Right lobe of liver (tissue), 6 donors: Measurements from ENCODE around the gene MYOM3. TPM values are rescaled to one million over a fixed set of nuclear protein-coding genes. Genes with fewer than 3 reads are reported as not detected.
A peak's percentile ranks its signal among the peaks of the same experiment; 100 is the strongest.
"Not testable (repeated sequence)": the region's sequence is repeated elsewhere in the genome, so short reads cannot be mapped to it uniquely, and the experiment has no call there.

Experiments
- ATAC-seq, 4 donors: fragments of 200-7000 bp; cut with Tn5 transposase; one replicate each; pipeline ENCODE4 v1.9.1; 2020; ENCODE audit warnings: mild to moderate bottlenecking in 4 of 4, moderate library complexity in 4 of 4
- DNase-seq, 3 donors: peaks; one replicate each; pipeline ENCODE4 v3.0.0-alpha.2; 2020
- H3K27ac ChIP-seq, 3 donors: fragments of 200-600 bp; one replicate each; pipeline ENCODE4 v1.8.0; 2022
- H3K27me3 ChIP-seq, 2 donors: fragments of 200-600 bp; one replicate each; pipeline ENCODE4 v1.8.0; 2022
- H3K36me3 ChIP-seq, 4 donors: fragments of 200-600 bp; sonication (generic) in 1 of 4; one replicate each; pipeline versions ENCODE4 v1.5.1 to v1.8.0; 2017 to 2022; ENCODE audit warnings: control low read depth in 1 of 4
- H3K4me1 ChIP-seq, 4 donors: fragments of 200-600 bp; sonication (generic) in 1 of 4; one replicate each; pipeline versions ENCODE4 v1.5.1 to v1.8.0; 2017 to 2022; ENCODE audit warnings: control low read depth in 1 of 4
- H3K4me3 ChIP-seq, 3 donors: fragments of 200-600 bp; one replicate each; pipeline ENCODE4 v1.8.0; 2022
- H3K9me3 ChIP-seq, 4 donors: fragments of 200-600 bp; sonication (generic) in 1 of 4; one replicate each; pipeline versions ENCODE4 v1.5.1 to v1.8.0; 2017 to 2022; ENCODE audit warnings: control low read depth in 1 of 4
- POLR2A ChIP-seq: fragments of 450-650 bp; IDR thresholded peaks from one replicate; pipeline ENCODE4 v1.6.1; 2017; ENCODE audit warnings: antibody characterized with exemption, mild to moderate bottlenecking
- WGBS: methylation state at CpG from one replicate; pipeline ENCODE4 v1.1.6; 2018; ENCODE audit warnings: low coverage, low lambda C conversion rate; ENCODE audit not compliant: insufficient coverage; ENCODE audit errors: missing lambda C conversion rate; 5-methylcytosine and 5-hydroxymethylcytosine counted together
- intact Hi-C, 2 donors: fragments of 100-400 bp; cut with DNase I; formaldehyde crosslinking; loops; one replicate each; pipeline versions ENCODE4 v1.11.2 to v1.14.1; 2022
- total RNA-seq, 6 experiments: library from RNA; depleted of rRNA in 2 of 6; stranded (reverse); fragments of >200 nt in 2 of 6; fragmentation: NEBNext Ultra II Directional in 3 of 6; extraction: Animal tissue kit (Norgen Biotek cat#: 25700) in 3 of 6; gene quantifications; one replicate each; pipeline versions ENCODE4 v1.1.0 to v1.2.4, GENCODE V29; 2016 to 2023
- TF ChIP-seq, protein P1 (sequence below), 4 donors: fragments of 200-600 bp in 3 of 4; fragments of 450-650 bp in 1 of 4; IDR thresholded peaks; one replicate each; pipeline versions ENCODE4 v1.5.1 to v1.8.0; 2016 to 2022; ENCODE audit warnings: antibody characterized with exemption in 4 of 4, mild to moderate bottlenecking in 2 of 4
- donor health status: DM: no; HTN: yes; CAD: no.
- donor health status: DM: no; HTN: no; CAD: no.
- donor health status: DM: no; HTN: no; CAD: no.
- donor health status: DM: no; HTN: yes; CAD: no.
- donor health status: DM: no; HTN: yes; CAD: no.

MYOM3 gene
- total RNA-seq, 6 experiments from 2014 or later, result 0.04 to 0.37 (median 0.13) TPM

DNA sequence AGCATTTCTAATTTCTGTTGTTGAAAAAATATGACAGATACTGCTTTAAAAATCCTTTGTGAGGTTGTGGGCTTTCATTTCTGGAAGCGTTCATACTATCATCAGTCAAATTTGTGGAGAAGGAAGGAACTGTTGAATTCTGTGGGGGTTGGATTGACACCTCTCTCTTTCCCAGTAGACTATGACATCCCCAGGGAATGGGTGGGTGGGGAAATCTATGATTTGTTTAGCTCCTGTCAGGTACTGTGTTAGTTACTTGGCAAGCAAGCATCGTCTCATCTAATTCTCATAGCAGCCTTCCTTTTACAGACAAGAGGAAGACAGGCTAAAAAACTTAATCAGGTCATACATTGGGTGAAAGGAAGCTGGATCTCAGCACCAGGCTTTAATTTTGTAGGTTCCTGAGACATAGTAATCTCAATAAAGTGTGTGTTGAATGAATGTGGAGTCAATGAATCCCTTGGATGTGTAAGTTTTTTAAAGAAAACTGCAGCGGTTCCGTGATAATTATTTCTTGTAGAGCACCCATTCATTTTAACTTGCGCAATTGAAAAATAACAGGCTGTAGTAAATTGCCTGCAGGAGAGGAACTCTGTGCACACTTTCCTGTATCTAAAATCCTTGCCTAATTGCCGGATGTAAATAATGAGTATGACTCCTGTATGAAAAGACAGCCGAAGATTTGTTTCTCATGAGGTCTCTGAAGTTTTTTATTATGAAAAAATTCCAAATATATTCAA lies 60.6 kb downstream of the MYOM3 start:
- DNase-seq (no peak), ATAC-seq (no peak)
- intact Hi-C loops, result no loop called here
- Histone ChIP-seq H3K9me3 (no peaks in the 10 kb centered on the region), H3K27ac (no peak overlapping the region), H3K4me1 (no peaks in the 10 kb centered on the region), H3K36me3 (no peaks in the 10 kb centered on the region), H3K4me3 (no peak overlapping the region), H3K27me3 (no peaks in the 10 kb centered on the region)
- 57% methylated on average over 7 of the region's 7 CpGs for WGBS
- TF ChIP-seq POLR2A, result no peak
- TF ChIP-seq, protein P1, sequence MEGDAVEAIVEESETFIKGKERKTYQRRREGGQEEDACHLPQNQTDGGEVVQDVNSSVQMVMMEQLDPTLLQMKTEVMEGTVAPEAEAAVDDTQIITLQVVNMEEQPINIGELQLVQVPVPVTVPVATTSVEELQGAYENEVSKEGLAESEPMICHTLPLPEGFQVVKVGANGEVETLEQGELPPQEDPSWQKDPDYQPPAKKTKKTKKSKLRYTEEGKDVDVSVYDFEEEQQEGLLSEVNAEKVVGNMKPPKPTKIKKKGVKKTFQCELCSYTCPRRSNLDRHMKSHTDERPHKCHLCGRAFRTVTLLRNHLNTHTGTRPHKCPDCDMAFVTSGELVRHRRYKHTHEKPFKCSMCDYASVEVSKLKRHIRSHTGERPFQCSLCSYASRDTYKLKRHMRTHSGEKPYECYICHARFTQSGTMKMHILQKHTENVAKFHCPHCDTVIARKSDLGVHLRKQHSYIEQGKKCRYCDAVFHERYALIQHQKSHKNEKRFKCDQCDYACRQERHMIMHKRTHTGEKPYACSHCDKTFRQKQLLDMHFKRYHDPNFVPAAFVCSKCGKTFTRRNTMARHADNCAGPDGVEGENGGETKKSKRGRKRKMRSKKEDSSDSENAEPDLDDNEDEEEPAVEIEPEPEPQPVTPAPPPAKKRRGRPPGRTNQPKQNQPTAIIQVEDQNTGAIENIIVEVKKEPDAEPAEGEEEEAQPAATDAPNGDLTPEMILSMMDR (IDR thresholded peaks at IDR 0.05), result no peak

DNA sequence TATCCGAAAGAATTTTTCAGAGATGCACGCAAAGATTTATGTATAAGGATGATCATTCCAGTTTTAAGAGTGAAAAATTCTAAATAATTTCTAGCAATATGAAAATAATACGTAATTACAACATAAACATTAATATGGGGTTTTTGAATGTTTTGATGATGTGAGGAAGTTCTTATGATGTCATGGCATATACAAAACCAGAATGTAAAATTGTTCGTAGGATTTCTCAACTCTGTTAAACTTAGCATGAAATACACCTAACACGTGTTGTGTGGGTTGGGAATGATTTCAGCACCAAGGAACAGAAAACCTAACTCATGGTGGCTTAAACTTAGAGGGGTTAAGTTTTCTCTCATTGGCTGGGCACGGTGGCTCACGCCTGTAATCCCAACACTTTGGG lies 62.2 kb downstream of the MYOM3 start:
- Histone ChIP-seq H3K36me3 (no peaks in the 10 kb centered on the region), H3K9me3 (no peaks in the 10 kb centered on the region), H3K27me3 (no peaks in the 10 kb centered on the region), H3K4me1 (no peaks in the 10 kb centered on the region), H3K4me3 (no peak overlapping the region), H3K27ac (no peak overlapping the region)
- no peak for ATAC-seq
- intact Hi-C loops, result no loop called here
- no peak for DNase-seq
- 87% methylated on average over 7 of the region's 7 CpGs for WGBS
- TF ChIP-seq POLR2A, result no peak
- TF ChIP-seq, protein P1 (IDR thresholded peaks at IDR 0.05), result no peak

DNA sequence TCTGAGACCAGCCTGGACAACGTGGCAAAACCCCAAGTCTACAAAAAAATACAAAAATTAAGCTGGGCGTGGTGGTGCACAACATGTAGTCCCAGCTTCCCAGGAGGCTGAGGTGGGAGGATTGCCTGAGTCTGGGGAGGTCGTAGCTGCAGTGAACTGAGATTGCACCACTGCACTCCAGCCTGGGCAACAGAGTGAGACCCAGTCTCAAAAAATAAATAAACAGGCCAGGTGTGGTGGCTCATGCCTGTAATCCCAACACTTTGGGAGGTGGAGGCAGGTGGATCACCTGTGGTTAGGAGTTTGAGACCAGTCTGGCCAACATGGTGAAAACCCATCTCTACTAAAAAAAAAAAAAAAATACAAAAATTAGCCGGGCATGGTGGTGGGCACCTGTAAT lies 63.0 kb downstream of the MYOM3 start:
- H3K27ac ChIP-seq, result not testable (repeated sequence)

DNA sequence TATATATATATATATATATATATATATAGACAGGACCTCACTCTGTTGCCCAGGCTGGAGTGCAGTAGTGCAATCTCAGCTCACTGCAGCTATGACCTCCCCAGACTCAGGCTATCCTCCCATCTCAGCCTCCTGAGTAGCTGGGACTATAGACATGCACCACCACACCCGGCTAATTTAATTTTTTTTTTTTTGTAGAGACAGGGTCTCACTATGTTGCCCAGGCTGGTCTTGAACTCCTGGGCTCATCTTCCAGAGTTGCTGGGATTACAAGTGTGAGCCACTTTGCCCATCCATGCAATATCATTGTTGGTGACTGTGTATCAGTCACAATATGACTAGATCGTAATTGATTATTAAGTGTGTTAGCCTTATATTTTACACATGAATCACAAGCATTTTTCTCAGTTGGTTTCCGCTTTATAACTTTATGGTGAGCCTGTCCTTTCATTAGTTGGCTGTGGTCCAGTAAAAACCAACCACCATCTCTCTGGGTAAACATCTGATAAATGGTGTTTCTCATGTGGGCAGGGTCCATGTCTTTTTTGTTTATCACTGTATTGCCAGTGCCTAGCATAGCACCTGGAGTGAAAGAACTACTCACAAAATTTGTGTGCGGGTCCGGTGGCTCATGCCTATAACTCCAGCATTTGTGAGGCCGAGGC lies 63.6 kb downstream of the MYOM3 start:
- no peaks in the 10 kb centered on the region for H3K4me1 ChIP-seq
- DNase-seq (no peak), ATAC-seq (no peak)
- TF ChIP-seq POLR2A, result no peak
- TF ChIP-seq, protein P1 (IDR thresholded peaks at IDR 0.05), result no peak
- intact Hi-C loops, result no loop called here
- WGBS, result 79% methylated on average over 3 of the region's 6 CpGs
- no peaks in the 10 kb centered on the region for H3K36me3 ChIP-seq
- H3K4me3 ChIP-seq, result no peak overlapping the region
- H3K9me3 ChIP-seq, result no peaks in the 10 kb centered on the region
- H3K27ac ChIP-seq, result no peak overlapping the region
- H3K27me3 ChIP-seq, result no peaks in the 10 kb centered on the region

More for the DNA sequence above, 63.0 kb downstream of the MYOM3 start:
- DNase-seq, H3K9me3 ChIP-seq, H3K36me3 ChIP-seq, H3K4me3 ChIP-seq, intact Hi-C loops, H3K27me3 ChIP-seq, ATAC-seq, H3K4me1 ChIP-seq: not testable (repeated sequence)
- WGBS, result no CpG with 5 or more reads among the region's 4 CpGs

DNA sequence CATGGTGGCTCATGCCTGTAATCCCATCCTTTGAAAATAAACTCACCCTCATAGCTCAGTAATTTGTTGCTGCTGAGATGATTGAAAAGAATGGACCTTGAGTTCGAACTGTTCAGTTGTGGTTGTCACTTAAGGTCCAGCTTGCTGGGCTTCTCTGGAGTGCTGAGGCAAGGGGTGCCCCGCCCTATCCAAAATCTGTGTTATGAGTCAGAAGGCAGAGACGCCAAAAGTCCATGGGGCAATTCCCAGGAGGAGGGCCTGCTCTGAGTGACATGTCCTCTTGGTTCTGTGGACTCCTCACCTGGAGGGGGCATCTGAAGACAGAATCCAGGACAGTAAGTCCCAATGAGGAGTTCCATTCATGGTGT lies 64.8 kb downstream of the MYOM3 start:
- intact Hi-C loops, result no loop called here
- no peak overlapping the region for H3K4me3 ChIP-seq
- WGBS, result 39% methylated on average over 2 of the region's 3 CpGs
- DNase-seq (no peak), ATAC-seq (peak in 1 of 4 donors; percentile 76)
- H3K27ac ChIP-seq, result no peak overlapping the region
- H3K27me3 ChIP-seq, result no peaks in the 10 kb centered on the region
- H3K36me3 ChIP-seq, result no peaks in the 10 kb centered on the region
- TF ChIP-seq, protein P1 (IDR thresholded peaks at IDR 0.05), result no peak
- TF ChIP-seq POLR2A, result no peak
- no peaks in the 10 kb centered on the region for H3K9me3 ChIP-seq
- no peaks in the 10 kb centered on the region for H3K4me1 ChIP-seq
